Ureter (tissue), 1 donor: ENCODE data around the gene SYNCRIP. TPM values are rescaled to one million over a fixed set of nuclear protein-coding genes. Genes with fewer than 3 reads are reported as not detected.
"Not testable (repeated sequence)": the region's sequence is repeated elsewhere in the genome, so short reads cannot be mapped to it uniquely, and the experiment has no call there.

Experiments used
- DNase-seq: peaks from one replicate; pipeline ENCODE4 v3.0.0-alpha.2; 2020; ENCODE audit warnings: low spot score
- total RNA-seq: library from RNA; stranded (reverse); gene quantifications from one replicate; pipeline ENCODE4 v1.2.4, GENCODE V29; 2023
- donor health status: DM: yes; HTN: yes; CAD: no.

The SYNCRIP gene
- total RNA-seq, 1 donor from 2014 or later: 124 TPM

DNA sequence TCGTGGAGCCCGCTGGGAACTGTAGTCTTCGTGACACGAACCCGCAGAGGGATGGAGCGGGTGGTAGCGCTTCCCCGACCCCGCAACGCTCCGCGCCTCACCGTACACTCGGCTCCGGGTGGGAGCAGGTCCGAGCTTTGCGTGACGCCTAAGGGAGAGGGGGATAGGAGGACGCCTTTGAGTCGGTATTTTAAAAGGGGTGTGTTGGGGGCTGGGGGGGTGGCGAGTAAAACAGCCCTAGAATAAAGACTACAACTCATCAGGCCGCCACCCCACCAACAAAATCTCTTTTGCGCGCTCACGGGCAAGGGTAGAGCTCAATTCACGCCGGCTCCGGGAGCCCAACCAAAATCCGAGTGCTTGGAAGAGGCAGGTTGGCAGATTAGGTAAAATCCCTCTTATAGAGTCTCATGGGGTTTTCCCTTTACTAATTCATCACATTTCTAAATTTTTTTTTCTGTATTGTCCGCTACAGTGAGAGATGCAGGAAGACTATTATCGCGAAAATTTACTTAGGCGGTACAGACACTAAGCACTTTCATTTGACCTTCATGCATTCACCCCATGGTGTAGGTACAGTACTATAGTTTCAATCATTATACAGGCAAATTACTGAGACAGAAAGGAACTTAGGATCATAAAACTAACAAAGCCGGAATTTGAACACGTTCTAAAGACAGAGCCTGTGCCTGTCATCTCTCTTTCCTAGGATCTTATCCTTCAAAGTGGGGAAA is 48.3 kb downstream of the SYNCRIP start:
- DNase-seq: no peak

DNA sequence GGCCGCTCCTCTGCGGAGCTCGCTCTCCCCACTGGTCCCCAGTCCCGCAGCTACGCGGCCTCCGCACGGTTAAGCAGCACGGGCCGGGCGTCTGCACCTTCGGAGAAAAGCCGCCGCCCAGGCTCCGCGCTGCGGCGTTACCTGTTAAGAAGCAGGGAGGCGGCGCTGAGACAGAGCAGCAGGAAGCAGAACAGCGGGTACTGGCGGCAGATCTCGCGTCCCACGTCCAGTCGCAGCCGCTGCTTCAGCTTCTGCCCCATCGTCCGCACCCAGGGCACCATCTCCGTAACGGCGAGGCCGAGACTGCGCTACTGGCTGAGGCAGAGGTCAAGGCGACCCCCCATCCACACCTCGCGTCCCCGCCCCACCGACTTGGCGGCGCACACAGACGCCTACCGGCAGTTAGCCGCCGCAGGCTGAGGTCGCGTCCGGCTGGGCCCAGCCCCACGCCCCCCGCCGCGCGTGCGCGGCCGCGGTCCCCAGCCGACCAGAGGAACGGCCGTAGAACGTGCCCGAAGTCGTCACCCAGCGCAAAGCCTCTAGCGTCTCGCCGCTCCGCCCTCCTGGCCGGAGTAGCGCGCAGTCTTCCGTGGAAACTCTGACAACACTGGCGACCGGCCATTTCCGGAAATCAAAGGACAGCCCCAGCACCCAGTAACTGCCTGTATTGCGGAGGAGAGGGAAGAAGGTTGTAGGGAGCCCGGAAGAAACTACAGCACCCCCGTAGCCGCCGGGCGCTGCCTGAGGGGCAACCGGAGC is 49.1 kb downstream of the SYNCRIP start, which contains the start of gene SNX14:
Gene SNX14 (minus strand): TSS at position 421 of the 759 bp plus-strand sequence. CDS start 140 bp downstream, at position 281.
- DNase-seq: peak; percentile 96

DNA sequence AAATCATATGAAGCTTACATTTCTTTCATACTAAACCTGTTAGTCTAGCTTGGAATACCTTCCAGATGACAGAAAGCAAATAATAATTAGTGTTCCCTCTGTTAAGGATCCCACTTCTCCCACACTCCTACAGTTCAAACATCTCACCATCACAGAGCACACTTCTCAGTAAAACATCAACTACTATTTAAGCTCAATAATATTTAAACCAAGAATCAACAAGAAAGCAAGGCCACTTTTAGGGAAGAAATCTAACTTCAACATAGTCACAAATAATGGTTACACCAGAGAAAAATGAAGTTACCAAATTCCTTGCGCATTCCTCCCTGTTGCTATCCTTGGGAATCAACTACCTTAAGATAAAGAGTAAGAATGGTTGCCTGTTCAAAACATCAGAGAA is 50.7 kb downstream of the SYNCRIP start:
- no peak for DNase-seq

DNA sequence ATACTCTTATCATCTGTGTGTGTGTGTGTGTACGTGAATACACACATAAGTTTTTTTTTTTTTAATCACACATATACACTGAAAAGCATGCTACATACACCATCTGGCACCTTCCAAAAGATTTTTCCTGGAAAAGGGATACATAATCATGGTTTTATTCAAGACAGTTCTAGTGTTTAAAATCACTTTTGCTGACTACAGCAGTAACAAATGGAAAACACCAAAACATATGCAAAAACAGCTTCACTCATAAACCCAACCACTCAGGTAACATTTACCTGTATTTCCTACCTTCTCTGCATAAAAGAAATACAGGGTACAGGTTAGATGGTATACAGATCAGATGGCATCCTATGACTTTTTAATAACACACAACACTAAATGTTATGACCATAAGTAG is 51.5 kb downstream of the SYNCRIP start:
- no peak for DNase-seq

DNA sequence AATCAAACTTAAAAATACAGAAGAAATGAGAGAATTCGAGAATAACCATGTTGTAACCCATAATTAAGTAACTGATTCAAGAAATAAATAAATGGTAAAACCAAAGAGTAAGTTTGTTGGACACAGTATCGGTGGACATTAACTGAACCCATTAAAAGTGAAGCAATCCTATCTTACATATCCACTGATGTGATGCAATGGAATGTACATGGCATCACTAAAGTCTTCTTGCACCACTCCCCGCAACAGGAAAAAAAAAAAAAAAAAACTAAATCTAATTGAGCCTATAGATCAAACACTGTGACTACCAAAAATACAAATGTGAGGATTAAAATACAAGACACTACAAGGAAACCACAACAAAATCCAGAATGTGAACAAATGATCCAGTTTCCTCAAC is 56.9 kb downstream of the SYNCRIP start:
- DNase-seq: no peak

DNA sequence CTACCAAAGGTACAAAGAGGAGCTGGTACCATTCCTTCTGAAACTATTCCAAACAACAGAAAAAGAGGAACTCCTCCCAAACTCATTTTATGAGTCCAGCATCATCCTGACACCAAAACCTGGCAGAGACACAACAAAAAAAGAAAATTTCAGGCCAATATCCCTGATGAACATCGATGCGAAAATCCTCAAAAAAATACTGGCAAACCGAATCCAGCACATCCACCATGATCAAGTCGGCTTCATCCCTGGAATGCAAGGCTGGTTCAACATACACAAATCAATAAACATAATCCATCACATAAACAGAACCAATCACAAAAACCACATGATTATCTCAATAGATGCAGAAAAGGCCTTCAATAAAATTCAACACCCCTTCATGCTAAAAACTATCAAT is 59.9 kb downstream of the SYNCRIP start:
- not testable (repeated sequence) for DNase-seq

DNA sequence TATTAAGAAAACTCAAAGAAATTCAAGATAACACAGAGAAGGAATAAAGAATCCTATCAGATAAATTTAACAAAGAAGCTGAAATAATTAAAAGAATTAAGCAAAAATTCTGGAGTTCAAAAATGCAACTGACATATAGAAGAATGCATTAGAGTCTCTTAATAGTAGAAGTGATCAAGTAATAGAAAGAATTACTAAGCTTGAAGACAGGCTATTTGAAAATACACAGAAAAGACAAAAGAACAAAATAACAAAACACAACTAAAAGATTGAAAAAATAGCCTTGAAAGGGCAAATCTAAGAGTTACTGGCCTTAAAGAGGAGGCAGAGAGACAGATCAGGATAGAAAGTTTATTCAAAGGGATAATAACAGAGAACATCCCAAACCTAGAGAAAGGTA is 61.1 kb downstream of the SYNCRIP start:
- DNase-seq: no peak

DNA sequence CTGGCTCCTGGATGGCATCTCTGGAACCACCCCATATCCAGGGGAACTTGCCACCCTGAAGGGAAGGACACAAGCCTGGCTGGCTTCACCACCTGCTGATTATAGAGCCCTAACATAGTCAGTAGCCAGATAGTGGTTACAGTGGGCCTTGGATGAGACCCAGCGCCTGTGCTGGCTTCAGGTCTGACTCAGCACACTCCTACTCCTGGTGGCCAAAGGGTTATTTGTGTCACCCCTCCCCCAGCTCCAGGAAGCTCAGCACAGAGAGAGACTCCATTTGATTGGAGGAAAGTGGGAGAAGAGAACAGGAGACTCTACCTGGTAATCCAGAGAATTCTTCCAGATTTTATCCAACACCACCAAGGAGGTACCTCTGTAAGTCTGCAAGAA is 61.8 kb downstream of the SYNCRIP start:
- DNase-seq: no peak

DNA sequence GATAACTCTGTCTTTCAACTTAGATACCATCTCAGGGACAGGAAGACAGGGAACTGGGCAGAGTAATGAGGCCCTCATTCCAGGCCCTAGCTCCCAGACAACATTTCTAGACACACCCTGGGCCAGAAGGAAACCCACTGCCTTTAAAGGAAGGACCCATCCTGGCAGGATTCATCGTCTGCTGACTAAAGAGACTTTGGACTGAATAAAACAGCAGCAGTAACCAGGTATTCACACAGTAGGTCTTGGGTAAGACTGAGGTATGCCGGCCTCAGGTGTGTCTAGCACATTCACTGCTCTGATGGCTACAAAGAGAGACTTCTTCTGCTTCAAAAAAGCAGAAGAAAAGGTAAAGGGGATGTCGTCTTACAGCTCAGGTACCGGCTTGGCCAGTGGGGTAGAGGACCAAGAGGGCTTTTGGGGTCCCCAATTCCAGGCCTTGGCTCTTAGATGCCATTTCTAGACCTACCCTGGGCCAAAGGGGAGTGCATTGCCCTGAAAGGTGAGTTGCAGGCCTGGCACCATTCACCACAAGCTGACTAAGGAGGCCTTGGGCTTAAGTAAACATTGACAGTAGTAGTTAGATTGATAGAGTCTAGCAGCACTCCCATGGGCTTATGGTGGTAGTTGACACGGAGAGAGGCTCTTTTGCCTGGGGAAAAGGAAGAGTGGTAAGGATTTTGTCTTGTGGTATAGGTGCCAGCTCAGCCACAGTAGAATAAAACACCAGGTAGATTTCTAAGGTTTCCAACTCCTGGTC is 62.4 kb downstream of the SYNCRIP start:
- DNase-seq: no peak

DNA sequence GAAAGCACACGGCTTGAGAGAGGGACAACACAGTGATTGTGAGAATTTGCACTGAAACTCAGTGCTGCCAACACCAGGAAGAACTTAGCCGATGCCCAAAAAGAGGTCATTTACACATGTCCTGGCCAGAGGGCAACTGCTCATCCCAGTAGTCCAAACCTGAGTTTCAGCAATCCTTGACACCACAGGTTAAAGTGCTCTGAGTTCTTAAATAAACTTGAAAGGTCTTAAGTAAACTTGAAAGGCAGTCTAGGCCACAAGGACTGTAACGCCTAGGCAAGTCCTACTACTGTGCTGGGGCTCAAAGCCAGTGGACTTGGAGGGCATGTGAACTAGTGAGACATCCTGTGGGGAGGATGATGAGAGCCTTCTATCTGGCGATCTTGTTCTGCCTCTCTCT is 63.1 kb downstream of the SYNCRIP start:
- DNase-seq: no peak

DNA sequence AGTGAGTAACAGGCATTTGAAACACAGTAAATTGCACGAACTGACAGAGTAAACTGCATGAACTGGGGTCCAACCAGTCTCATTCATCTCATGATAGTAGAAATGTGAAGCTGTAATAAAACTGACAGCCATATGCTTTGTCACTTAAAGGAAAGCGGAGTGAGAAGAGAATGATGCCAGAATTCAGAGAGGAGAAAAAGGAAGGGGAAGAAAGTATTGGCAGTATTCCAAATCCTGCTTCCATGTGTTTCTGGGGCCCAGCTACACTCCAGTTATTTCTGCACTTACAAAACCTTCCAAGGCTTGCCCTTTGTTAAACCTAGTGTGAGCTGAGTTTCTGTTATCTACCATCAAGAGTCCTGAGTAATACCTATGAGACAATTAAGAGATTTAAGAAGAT is 66.2 kb downstream of the SYNCRIP start:
- DNase-seq: no peak

DNA sequence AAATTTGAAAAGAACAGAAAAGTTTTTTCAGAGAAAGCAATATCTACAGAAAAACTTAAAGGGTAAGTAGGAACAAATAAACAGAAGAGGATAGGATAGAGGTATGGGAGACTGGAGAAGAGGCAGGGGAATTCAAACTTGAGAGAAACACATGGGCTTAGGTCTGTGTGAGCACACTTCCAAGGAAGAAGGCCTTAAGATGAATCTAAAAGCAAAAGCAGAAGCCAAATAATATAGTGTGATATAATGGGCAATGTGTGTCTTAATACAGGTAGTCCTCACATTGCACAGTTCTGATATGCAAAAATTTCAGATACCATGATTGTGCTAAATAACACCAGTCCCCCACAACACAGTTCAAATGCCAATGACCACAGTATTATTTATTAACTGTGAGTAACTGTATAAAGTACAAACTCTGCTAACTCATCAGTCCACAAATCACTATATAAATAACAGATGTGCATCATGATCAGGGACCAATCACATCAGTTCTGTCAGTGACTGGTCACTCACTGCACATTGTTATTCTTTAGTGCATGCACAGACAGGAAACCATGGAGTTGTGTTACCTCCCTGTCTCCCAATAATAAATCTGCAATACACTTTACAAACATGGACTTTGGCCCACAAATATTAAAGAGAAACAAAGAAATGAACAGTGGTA is 67.6 kb downstream of the SYNCRIP start:
- no peak for DNase-seq

DNA sequence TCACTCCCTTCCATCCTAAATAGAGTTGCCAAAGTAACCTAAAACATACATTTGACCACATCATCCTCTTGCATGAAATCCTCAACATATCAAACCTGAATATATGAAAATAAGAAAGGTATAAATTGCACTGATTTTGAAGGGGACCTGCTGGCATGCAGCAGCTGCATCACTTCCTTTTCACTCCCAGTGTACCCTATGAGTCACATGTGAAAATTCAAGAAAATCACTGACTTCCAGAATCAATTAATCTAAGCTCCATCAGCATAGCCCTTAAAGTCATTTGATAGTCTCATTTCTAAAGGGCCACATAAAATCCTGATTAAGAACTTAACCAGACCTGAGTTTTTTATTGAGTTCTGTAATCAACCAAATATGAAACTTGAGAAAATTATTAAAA is 73.4 kb downstream of the SYNCRIP start:
- no peak for DNase-seq

DNA sequence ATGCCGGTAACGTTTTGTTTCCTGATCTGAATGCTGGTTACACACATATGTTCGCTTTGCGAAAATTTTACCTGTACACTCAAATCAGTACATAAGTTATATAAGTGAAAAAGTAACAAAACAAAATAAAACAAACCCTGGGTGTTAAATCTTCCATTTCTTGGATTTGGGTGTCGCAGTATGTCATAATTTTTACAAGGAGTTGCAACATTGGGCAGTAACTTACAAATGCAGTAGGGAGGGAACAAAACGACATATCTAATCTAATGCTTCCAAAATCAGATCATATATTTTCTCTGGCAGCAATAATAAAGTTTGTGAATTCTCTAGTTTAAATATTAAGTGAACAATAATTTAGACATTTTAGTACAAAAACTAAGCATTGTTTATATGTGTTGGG is 74.3 kb downstream of the SYNCRIP start:
- no peak for DNase-seq

DNA sequence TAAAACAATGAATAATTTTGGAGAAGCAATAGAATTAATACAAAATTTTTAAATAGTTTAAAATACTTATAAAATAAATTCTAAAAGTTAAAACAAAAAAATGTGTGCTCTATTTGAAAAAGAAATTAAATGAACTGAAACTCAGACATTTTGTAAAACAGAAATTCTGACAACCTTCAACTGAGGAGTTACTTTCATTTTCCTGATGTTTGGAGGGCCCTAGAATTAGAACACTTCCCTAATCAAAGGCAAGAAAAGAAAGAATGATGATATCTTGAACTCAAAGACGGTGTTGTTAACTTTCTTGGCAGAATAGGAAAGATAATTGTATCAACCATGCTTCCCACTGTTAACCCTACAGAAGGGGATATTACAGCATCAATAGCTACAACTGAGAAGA is 77.0 kb downstream of the SYNCRIP start:
- no peak for DNase-seq

DNA sequence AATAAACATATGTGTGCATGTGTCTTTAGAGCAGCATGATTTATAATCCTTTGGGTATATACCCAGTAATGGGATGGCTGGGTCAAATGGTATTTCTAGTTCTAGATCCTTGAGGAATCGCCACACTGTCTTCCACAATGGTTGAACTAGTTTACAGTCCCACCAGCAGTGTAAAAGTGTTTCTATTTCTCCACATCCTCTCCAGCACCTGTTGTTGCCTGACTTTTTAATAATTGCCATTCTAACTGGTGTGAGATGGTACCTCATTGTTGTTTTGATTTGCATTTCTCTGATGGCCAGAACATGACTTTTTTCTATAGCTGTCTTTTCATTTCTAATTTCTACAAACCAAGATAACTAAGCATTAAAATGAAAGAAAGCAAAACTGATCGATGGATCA is 78.5 kb downstream of the SYNCRIP start:
- not testable (repeated sequence) for DNase-seq

Other genes starting within 250 kb of the SYNCRIP start
- 22.8 TPM for gene NT5E, start 192.8 kb downstream of the SYNCRIP start, total RNA-seq
- gene SNX14, start 49.0 kb downstream of the SYNCRIP start, total RNA-seq: 99.2 TPM